Measurements from ENCODE around the gene EXOC2. TPM values are rescaled to one million over a fixed set of nuclear protein-coding genes. Genes with fewer than 3 reads are reported as not detected.

EXOC2 gene
- polyA plus RNA-seq (2013) = 16.6 and 16.8 TPM in 2 replicates

- Histone ChIP-seq H3K79me2 (ENCODE audit: control insufficient read depth, insufficient read depth, low read length, poor library complexity) (peaks cover 7% of the 10 kb centered on the region), H3K9ac (ENCODE audit: low read length) (peak within 1 kb of the TSS; percentile 92), H3K4me2 (ENCODE audit: low read length) (peak within 1 kb of the TSS; percentile 90), H3K23ac (ENCODE audit: low read length) (no peak within 1 kb of the TSS), H3K18ac (ENCODE audit: low read length) (peak within 1 kb of the TSS; percentile 96), H3K9me3 (ENCODE audit: insufficient read depth, low read depth, low read length) (no peaks in the 10 kb centered on the region), H2BK5ac (ENCODE audit: low read depth, low read length, poor library complexity) (peak within 1 kb of the TSS; percentile 89), H3K79me1 (ENCODE audit: low read length) (peaks cover 10% of the 10 kb centered on the region), H2AFZ (ENCODE audit: insufficient read depth, low read length, poor library complexity) (peak within 1 kb of the TSS; percentile 87), H3K4me1 (ENCODE audit: control insufficient read depth in 1 of 2, insufficient read depth in 2 of 2, low read length in 2 of 2) (peaks cover 3 to 4% of the 10 kb centered on the region in 2 experiments), H3K4me3 (ENCODE audit: low read depth, low read length) (peak within 1 kb of the TSS; percentile 99), H4K8ac (ENCODE audit: low read depth, low read length) (peak within 1 kb of the TSS; percentile 98), H3K14ac (ENCODE audit: low read length) (peak within 1 kb of the TSS; percentile 91), H3K36me3 (ENCODE audit: control insufficient read depth in 1 of 2, insufficient read depth in 2 of 2, low read length in 2 of 2) (peaks cover 5 to 10% of the 10 kb centered on the region in 2 experiments), H3K27ac (ENCODE audit: low read depth, low read length) (peak within 1 kb of the TSS; percentile 86), H4K91ac (ENCODE audit: low read depth, low read length) (peak within 1 kb of the TSS; percentile 94), H2BK12ac (ENCODE audit: low read length) (no peak within 1 kb of the TSS), H3K27me3 (ENCODE audit: insufficient read depth, low read length) (no peaks in the 10 kb centered on the region), H4K12ac (ENCODE audit: low read depth, low read length) (peak within 1 kb of the TSS; percentile 99), H2BK120ac (ENCODE audit: insufficient read depth, low read length, poor library complexity) (peak within 1 kb of the TSS; percentile 86), H2AK5ac (ENCODE audit: low read length) (no peak within 1 kb of the TSS), H3K4ac (ENCODE audit: low read depth, low read length) (peak within 1 kb of the TSS; percentile 28)
- no CpG with 5 or more reads among the region's 63 CpGs for WGBS (ENCODE audit: extremely low coverage, insufficient coverage, insufficient read length)
- DNase-seq = peak; percentile 80 to 86
These were observed at the start of gene EXOC2 for GRCh38 chr6:692858-693722. TSS of gene EXOC2 (minus strand) at chr6:693139. CDS start at chr6:637818, 55,321 bp downstream.

GRCh38 chr6:741410-742339 lies 48.7 kb upstream of the EXOC2 start:
- Histone ChIP-seq H3K4me2 (ENCODE audit: low read length) (no peak overlapping the region), H3K36me3 (ENCODE audit: control insufficient read depth in 1 of 2, insufficient read depth in 2 of 2, low read length in 2 of 2) (no peaks in the 10 kb centered on the region)

GRCh38 chr6:736657-737446 lies 43.9 kb upstream of the EXOC2 start:
- DNase-seq = peak in 1 of 2 donors; percentile 16
- Histone ChIP-seq H3K4me3 (ENCODE audit: low read depth, low read length) (no peak overlapping the region), H3K4me2 (ENCODE audit: low read length) (no peak overlapping the region), H4K12ac (ENCODE audit: low read depth, low read length) (no peak overlapping the region), H3K27me3 (ENCODE audit: insufficient read depth, low read length) (no peaks in the 10 kb centered on the region), H3K79me2 (ENCODE audit: control insufficient read depth, insufficient read depth, low read length, poor library complexity) (no peaks in the 10 kb centered on the region), H2AFZ (ENCODE audit: insufficient read depth, low read length, poor library complexity) (no peak overlapping the region), H3K9me3 (ENCODE audit: insufficient read depth, low read depth, low read length) (no peaks in the 10 kb centered on the region), H2BK120ac (ENCODE audit: insufficient read depth, low read length, poor library complexity) (no peak overlapping the region), H3K14ac (ENCODE audit: low read length) (no peak overlapping the region), H3K23ac (ENCODE audit: low read length) (no peak overlapping the region), H3K18ac (ENCODE audit: low read length) (no peak overlapping the region), H3K36me3 (ENCODE audit: control insufficient read depth in 1 of 2, insufficient read depth in 2 of 2, low read length in 2 of 2) (no peaks in the 10 kb centered on the region), H3K79me1 (ENCODE audit: low read length) (no peaks in the 10 kb centered on the region), H2BK5ac (ENCODE audit: low read depth, low read length, poor library complexity) (no peak overlapping the region), H3K4me1 (ENCODE audit: control insufficient read depth in 1 of 2, insufficient read depth in 2 of 2, low read length in 2 of 2) (no peaks in the 10 kb centered on the region), H3K4ac (ENCODE audit: low read depth, low read length) (no peak overlapping the region), H4K91ac (ENCODE audit: low read depth, low read length) (no peak overlapping the region), H4K8ac (ENCODE audit: low read depth, low read length) (no peak overlapping the region), H3K27ac (ENCODE audit: low read depth, low read length) (no peak overlapping the region), H2BK12ac (ENCODE audit: low read length) (no peak overlapping the region), H2AK5ac (ENCODE audit: low read length) (no peak overlapping the region), H3K9ac (ENCODE audit: low read length) (no peak overlapping the region)
- no CpG with 5 or more reads among the region's 20 CpGs for WGBS (ENCODE audit: extremely low coverage, insufficient coverage, insufficient read length)

More at GRCh38 chr6:741410-742339, 48.7 kb upstream of the EXOC2 start:
- no peak overlapping the region for H4K8ac ChIP-seq (ENCODE audit: low read depth, low read length)
- H3K27me3 ChIP-seq (ENCODE audit: insufficient read depth, low read length) = no peaks in the 10 kb centered on the region
- H3K9me3 ChIP-seq (ENCODE audit: insufficient read depth, low read depth, low read length) = no peaks in the 10 kb centered on the region
- peak in 1 of 2 donors; percentile 18 for DNase-seq
- no peak overlapping the region for H3K14ac ChIP-seq (ENCODE audit: low read length)
- H3K4ac ChIP-seq (ENCODE audit: low read depth, low read length) = no peak overlapping the region
- no peak overlapping the region for H4K12ac ChIP-seq (ENCODE audit: low read depth, low read length)
- H3K79me1 ChIP-seq (ENCODE audit: low read length) = no peaks in the 10 kb centered on the region
- H3K27ac ChIP-seq (ENCODE audit: low read depth, low read length) = no peak overlapping the region
- no peak overlapping the region for H2BK120ac ChIP-seq (ENCODE audit: insufficient read depth, low read length, poor library complexity)
- H3K23ac ChIP-seq (ENCODE audit: low read length) = no peak overlapping the region
- no peak overlapping the region for H2AFZ ChIP-seq (ENCODE audit: insufficient read depth, low read length, poor library complexity)
- no peak overlapping the region for H2AK5ac ChIP-seq (ENCODE audit: low read length)
- WGBS (ENCODE audit: extremely low coverage, insufficient coverage, insufficient read length) = no CpG with 5 or more reads among the region's 5 CpGs
- H3K9ac ChIP-seq (ENCODE audit: low read length) = no peak overlapping the region
- H3K4me1 ChIP-seq (ENCODE audit: control insufficient read depth in 1 of 2, insufficient read depth in 2 of 2, low read length in 2 of 2) = no peaks in the 10 kb centered on the region
- no peak overlapping the region for H3K4me3 ChIP-seq (ENCODE audit: low read depth, low read length)
- H3K79me2 ChIP-seq (ENCODE audit: control insufficient read depth, insufficient read depth, low read length, poor library complexity) = no peaks in the 10 kb centered on the region
- no peak overlapping the region for H2BK5ac ChIP-seq (ENCODE audit: low read depth, low read length, poor library complexity)
- no peak overlapping the region for H4K91ac ChIP-seq (ENCODE audit: low read depth, low read length)
- H3K18ac ChIP-seq (ENCODE audit: low read length) = no peak overlapping the region
- H2BK12ac ChIP-seq (ENCODE audit: low read length) = no peak overlapping the region
